GM21528 (cell line): ENCODE results near the gene BRINP3.

Experiments used
- ATAC-seq: cut with Tn5 transposase; IDR thresholded peaks from one replicate; pipeline ENCODE4 v1.9.1; 2021; ENCODE audit warnings: mild to moderate bottlenecking, moderate library complexity; ENCODE audit not compliant: unreplicated experiment, low FRiP score

BRINP3 gene

DNA sequence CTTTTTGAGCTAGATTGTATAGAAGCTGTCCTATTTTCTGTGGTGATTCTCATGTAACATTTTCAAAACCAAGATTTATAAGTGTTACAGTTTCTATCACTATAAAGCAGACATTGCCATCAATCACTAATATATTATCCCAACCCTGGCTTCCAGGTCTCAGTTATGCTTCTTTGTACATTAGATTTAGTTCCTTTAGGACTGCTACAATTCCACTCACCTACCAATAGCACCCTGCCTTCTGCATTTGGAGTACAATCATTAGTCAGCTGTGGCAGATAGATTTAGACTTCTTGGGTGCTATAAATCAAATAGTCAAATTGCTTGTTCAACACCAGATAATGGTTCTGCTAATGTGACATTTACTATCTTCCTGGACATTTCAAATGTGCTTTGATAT is 281.6 kb downstream of the BRINP3 start:
- no peak for ATAC-seq

DNA sequence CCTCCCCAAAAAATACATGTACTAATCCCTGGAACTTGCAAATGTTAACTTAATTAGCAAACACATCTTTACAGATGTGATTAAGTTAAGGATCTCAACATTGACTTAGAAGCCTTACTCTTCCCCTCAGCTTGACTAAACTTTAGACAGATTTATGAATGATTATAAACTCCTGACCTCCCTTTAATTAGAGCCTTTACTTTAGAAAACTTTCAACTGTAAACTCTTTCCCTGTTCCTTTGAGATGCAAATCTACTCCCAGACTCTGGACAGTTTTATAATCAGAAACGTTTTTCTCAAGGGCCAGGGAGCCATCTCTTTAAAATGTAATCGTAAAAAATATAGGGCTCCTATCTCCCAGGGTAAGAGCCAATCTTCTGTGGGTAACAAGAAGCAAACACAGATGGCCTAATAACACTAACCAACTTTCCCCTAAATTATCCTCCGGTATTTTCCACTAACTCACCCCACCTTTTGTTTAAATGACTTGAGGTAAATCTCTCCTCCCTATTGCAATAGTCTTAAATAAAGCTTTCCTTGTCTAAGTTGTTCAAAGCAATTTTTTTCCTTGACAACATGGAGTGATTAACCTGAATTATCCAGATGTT is 284.1 kb downstream of the BRINP3 start:
- ATAC-seq: no peak

DNA sequence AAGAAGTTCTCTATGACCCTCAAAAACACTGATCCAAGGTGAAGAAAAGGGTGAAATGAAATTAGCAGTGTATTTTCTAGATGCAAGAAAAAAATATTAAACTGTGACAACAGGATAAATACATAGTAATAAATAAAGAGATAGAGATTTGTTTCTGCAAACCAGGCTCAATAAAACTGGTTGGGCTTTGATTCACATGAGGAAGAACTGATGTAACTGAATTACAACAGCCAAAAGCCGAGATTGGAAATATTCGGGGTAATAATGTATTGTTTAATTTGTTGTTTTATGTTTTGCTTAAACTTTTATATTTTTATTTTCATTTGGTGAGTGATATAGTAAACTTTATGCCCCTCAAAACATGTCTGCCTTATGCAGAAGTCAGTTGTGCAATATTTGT is 285.0 kb downstream of the BRINP3 start:
- no peak for ATAC-seq

DNA sequence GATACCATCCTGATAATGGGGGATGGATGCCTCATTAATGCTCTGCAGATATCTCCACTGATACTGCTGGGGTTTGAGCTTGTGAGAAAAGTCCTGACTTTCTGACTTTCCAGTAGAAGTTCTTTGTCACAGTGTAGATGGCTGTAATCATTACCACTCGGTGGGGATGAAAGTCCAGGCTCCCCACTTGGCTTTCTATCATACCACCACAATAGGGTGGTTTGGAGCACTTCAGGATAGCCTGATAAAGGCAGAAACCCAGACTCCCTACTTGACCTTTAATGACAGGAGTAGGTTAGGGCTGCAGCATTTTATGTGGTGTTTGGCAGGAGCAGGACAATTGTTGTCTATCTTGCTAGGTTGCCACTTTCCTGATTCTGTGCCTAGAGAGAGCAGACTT is 294.1 kb downstream of the BRINP3 start:
- no peak for ATAC-seq

DNA sequence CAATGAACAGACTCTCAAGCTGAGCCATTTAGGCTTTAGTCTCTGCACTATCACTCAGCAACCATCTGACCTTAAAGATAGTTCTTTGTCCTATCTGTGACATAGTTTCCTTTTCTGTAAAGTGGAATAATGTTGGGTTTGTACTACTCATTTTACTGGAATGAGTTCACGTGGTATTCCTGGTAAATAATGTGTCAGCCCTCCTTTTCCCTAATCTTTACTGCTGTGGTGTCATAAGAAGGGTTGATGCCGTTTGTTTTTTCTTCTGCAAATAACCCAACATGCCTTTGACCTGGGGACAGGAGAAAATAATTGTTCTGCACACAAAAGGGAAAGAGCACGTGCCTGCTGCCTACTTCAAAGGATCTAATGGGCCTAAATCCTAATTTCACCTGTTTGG is 297.8 kb downstream of the BRINP3 start:
- ATAC-seq: no peak

DNA sequence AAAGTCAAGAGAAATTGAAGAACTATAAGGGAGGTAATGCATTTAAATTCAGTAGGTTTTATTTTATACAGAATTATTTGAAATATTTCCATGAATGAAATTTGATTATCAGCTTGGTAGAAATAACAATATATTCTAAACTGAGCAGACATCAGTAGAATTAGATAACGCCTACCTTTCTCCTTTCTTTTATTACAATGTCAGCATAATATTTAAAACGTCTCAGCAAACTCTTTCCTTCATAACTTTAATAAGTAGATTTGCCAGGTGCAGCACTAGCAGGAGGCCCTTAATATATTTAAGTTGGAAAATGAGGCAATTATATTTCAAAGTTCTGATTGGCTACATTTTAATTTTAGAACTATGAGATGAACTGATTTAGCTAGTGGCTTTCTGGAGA is 298.8 kb downstream of the BRINP3 start:
- no peak for ATAC-seq

DNA sequence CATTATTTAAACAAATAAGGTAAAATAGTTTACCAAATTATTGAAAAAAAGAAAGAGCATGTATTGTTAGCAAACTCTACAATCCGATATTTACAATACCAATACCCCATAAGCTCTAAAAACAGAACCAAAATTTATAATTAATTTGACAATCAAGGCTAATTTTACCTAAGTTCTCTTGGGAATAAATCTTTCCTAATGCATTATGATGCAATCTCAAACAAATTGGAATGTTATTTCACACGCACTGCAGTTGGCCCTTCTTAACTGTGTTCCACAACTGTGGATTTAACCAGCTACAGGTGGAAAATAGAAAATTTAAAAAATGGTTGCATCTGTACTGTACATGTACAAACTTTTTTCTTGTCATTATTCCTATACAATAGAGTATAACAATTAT is 300.1 kb downstream of the BRINP3 start:
- no peak for ATAC-seq

DNA sequence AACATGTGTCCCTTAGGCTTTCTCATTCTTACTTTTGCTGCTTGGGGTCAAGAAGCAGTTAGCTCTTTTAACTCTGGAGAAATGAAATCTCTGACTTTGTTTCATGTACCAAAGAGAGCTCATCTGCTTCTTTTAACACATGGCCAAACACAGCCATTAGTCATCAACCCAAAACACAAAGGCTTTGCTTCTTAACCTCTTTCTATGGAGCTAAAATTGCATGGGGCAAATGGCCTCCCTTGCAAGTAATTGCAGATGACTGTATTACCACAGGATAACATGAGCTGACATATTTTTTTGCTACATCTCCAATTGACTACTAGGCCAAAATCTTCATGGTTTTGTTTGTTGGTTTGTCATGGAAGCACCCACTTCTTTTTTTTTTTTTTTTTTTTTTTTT is 300.9 kb downstream of the BRINP3 start:
- ATAC-seq: no peak

DNA sequence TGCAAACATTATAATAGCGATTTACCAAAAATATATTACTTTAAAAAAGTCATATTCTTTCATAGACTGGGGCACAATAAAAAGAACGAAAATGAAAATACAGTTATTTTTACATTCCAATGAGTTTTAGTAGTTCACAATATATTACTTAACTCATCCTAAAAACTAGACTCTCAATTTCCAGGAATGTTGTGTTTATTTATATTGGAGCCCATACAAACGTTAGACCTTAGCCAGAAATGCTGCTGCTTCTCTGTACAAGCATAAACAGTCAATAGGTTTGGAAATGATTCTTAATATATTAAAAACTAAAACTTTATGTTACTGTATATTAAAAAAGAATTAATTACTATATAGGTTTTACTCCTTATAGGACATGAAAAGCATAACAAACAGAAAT is 302.3 kb downstream of the BRINP3 start:
- ATAC-seq: no peak

DNA sequence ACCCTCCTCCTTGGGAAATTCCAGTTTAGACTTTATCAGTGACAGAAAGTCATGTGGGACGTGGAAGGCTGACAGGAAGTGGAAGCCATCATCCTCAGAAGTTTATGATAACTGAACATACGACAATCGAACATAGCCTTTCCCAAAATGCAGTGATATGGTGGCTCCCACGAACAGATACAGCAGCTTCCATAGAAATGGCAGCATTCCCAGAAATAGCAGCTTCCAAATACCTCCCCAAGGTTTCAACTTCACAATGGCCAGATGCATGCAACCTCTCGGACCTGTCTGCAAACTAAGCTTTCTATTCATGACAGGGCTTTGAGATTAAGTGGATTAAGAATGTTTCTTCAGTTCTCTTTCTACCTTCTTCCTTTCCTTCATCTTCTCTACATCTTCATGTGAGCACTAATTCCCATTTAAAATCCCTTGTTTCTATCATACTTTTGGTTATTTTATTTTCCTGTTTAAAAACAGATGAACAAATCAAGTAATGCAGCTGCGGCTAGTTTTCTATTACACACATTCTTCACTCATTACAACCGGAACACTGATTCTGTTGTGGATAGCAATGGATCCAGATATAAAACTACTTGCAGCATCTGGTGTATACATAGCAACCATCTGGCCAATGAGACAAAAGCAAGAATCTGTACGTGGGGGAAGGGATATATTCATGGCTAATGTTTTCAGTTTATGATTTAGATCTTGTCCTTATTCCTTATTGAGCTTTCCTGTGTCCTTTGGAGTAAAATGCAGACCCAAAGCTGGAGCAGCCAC is 304.8 kb downstream of the BRINP3 start:
- no peak for ATAC-seq

DNA sequence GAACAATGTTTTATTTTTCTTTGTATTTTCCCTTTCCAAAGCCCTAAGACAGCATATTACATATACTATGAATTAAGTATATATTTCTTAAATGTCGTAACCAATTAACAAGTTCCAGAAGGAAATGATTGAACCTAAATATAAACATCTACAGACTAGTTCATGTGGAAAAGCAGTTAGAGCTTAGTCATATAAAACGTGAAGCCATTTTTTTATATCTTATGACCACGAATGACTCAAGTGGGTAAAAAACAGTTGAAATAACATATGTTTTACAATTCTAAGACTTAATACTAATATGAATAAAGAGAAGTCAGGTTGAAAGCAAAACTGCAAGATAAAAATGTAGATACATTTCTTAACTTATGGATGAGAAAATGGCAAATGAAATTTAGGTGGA is 307.3 kb downstream of the BRINP3 start:
- ATAC-seq: no peak

DNA sequence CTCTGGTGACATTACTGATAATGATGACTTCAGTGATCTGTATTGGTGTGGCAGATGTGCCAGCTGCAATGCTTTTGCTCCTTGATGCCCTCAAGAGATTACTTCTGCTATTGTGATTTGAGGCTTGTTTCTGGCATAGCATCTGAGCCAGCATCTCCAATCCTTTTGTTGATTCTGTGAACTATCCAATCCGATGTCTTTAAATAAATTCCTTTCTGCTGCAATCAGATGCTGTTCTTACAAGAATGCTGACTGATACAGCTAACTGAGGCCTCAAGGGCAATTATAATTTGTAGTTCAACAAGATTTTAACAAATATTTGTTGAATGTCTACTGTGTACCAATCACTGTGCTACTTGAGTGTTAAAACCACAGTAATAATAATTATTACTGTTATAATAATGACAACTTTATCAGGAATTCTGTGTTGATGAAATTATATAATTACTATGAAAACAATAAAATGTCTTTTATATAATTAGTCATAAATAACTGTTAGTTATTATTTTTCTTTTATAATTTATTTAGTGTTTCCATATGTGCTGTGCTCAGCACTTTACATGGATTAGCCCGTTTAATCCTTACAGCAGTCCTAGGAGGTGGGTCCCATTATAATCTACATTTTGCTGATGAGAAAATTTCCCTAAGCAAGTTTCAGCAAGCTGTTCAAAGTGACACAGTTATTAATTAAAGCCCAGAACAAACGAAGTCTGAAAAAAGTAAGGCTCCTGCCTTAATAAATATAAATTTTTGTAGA is 308.2 kb downstream of the BRINP3 start:
- no peak for ATAC-seq

DNA sequence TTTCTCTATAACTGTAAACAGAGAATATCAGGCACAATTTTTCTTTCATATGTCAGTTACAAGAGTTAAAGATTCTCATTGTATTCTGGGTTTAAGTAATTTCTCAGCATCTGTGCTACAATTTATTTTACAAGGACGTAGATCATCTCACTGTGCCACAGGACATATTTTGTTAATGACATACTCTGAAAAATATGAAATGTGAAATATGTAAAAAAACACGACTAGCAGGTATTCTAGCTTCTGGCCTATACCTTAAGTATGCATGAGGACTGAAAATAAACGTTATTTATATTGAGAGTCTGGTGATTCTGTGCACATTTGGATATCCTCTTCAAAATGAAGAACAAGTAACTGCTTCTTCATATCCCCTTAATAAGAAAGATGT is 308.8 kb downstream of the BRINP3 start:
- ATAC-seq: no peak

DNA sequence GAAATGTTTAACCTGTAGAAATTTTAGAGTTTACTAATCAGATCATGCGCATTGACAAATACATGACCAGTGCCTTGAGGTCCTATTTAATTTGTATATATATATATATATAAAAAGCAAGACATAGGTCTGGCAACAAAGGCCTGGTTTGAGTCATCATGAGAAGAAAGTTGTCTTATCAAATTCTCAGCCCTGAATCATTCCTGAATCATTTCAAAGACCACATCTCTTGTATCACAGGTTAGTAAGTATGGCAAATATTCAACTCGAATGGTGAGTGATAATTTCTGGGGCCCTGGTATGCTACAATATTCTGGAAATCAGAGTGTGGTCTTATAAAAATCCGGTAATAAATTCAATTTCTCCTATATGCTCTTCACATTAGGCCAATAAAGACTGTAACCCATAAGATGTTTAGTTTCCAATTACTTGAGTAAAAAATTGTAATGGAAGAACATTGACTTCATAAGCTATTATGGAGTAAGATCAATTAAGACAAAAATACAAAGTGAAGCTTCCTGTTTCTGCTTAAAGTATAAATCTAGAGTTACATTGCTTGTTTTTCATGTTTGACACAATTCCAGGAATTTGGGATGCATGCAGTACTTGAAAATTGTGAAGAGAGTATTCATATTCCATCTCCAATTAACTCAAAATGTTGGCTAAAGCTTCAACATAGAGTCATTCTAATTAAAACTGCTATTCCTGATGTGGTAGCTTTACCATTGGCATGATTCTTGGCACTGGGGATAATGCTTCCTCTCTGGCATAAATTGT is 309.4 kb downstream of the BRINP3 start:
- ATAC-seq: no peak

DNA sequence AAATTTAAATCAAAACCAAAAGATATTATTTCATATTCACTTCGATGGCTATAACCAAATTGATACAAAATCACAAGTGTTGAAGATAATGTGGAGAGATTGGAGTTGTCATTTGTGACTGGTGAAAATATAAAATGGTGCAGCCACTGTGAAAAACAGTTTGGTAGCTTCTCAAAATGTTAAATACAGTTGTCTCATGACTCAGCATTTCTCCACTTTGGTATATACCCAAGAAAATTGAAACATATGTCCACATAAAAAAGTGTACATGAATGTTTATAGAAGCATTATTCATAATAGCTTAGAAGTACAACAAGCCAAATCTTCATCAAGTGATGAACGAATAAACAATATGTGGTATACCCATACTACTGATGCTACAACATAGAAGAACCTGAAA is 318.5 kb downstream of the BRINP3 start:
- no peak for ATAC-seq

DNA sequence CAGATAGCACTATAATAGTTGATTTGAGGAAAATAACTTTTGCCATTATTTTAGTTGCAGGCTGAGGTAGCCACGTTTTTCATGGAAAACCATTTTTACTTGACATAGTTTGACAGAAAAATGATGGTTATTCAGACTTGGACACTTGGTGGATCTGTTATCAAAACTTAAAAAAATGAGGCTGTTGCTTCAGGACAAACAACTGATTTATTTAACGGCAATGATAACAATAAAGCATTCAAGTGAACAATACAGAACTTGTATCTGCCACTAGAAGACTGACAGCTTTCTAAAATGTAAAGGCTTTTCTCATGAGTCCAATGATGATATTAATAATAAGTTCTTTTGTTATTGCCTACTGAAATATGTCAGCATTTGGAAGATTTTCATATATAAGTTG is 322.9 kb downstream of the BRINP3 start:
- no peak for ATAC-seq

DNA sequence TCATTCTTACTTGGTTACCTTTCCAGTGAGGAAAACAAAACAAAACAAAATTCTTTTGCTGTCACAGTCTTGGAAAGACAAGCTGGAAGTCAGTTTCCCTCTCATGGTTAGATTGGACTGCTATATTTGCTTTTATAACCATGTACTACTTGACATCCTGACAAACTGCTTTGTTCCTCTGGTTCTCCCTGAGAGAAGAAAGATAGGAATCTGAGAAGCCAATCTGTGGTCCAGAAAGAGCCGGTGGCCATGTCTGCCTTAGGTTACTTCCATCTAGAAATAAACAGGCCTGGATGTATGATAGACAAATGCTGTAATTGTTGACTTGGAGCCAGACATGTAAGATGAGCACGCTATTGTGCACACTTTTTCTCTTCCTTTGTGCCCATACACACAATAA is 330.0 kb downstream of the BRINP3 start:
- no peak for ATAC-seq

DNA sequence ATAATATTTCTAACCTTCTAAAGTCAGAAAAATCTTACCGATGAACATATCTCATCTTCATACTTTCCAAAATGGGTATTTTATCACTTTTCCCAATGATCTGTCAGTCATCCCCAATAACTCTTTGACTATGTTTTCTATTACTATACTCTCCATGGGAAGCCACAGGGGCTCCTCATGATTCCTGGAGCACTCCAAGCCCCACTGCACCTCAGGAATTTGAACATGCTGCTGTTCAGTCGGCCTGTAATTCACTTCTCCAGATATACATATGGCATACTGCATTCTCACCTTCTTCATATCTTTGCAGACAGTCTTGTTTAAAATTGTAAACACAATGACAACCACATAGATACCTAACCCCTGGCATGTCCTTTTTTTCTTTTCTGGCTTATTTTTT is 333.0 kb downstream of the BRINP3 start:
- ATAC-seq: no peak

DNA sequence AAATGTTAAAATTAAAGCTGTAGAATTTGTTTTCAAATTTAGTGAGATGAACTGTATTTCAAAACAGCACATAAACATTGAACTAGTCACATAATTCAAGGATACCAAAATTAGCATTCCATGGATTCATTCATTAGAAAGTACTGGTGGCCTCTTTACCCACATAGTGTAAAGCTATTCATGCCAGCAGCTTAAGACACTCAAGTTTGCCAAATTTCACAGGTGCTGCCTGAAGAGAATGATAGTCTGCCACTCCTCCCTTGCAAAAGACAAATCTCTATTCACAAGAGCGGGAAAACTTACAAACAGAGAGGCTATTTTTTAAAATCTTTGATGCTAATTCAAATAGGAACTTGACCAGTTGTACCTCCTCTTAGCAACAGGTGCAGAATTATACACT is 337.0 kb downstream of the BRINP3 start:
- no peak for ATAC-seq

DNA sequence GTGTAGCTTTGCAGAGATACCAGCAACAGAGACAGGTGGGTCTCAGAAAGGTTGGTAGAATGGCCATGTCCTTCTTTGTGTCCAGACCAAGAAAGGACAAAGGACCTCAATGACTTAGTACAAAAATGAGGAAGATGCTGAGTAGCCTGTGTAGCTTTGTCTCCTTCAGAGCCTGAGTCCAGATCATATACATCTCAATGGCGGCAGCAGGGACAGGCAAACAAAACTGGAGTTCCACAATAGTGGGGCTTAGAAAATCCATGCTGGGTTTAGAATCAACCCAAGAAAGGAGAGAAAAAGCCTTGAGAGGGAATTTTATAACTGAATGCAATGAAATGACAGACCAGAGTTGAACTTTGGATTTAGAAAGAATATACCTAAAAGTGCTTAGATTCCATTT is 339.0 kb downstream of the BRINP3 start:
- no peak for ATAC-seq

DNA sequence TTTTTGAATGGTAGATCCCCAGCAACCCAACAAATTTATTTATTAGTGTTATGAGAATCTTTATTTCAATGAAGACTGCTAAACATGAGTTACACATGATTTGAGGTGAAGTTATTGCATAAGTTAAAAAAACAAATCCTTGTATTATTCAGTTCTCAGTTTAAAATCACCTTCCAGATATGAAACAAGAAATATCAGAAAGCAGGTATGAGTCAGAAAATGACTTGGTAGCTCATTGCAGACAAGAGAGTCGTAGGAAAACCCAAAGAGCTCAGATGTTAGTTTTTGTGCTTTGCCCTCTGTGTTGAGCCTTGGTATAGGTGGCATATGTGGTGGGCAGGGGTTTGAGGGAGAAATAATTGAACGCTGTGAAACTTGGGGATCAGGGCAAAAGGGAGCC is 339.4 kb downstream of the BRINP3 start:
- no peak for ATAC-seq
